SK-N-SH (cell line): ENCODE measurements around the gene TULP1. TPM values are rescaled to one million over a fixed set of nuclear protein-coding genes. Genes with fewer than 3 reads are reported as not detected.

ENCODE experiments used
- CTCF ChIA-PET: fragments of 300-600, 350-600 bp; formaldehyde crosslinking; extraction: SDS; loops from one replicate; lab custom pipeline; 2021; lab: Yijun Ruan, JAX
- POLR2A ChIA-PET: fragments of 350-600 bp; sonication (Branson Sonifier 250); formaldehyde crosslinking; extraction: SDS; loops from one replicate; lab custom pipeline; 2020; ENCODE audit warnings: antibody characterized with exemption, inconsistent platforms; lab: Yijun Ruan, JAX
- DNase-seq: peaks from one replicate; pipeline ENCODE4 v3.0.0; 2012
- H2AFZ ChIP-seq: fragments of 200-600 bp; sonication (generic); 2 replicates; pipeline ENCODE4 v1.8.1; 2016; ENCODE audit warnings: antibody characterized with exemption, mild to moderate bottlenecking, low read depth
- H3F3A ChIP-seq: fragments of 200-600 bp; sonication (generic); replicated peaks from 2 replicates; pipeline ENCODE3; 2016; ENCODE audit warnings: antibody characterized with exemption, mild to moderate bottlenecking; ENCODE audit not compliant: insufficient read depth
- H3K27ac ChIP-seq, 2 experiments: fragments of 200-500 bp in 1 of 2; fragments of 200-600 bp in 1 of 2; sonication (Bioruptor generic) in 1 of 2; sonication (generic), shearing (Covaris generic) in 1 of 2; 2 replicates each; pipeline versions ENCODE4 v1.5.1 to v1.6.1; 2014 to 2016; ENCODE audit warnings: low read depth in 2 of 2, inconsistent platforms in 1 of 2, low read length in 1 of 2, mild to moderate bottlenecking in 1 of 2, mixed read lengths in 1 of 2
- H3K27me3 ChIP-seq: fragments of 200-600 bp; sonication (generic), shearing (Covaris generic); 2 replicates; pipeline ENCODE4 v1.6.1; 2016; ENCODE audit warnings: mixed run types; ENCODE audit not compliant: insufficient read depth
- H3K36me3 ChIP-seq, 2 experiments: fragments of 200-500 bp in 1 of 2; fragments of 200-600 bp in 1 of 2; sonication (Bioruptor generic) in 1 of 2; sonication (generic) in 1 of 2; replicated peaks in 1 of 2; 2 replicates each; pipeline versions ENCODE3 to v1.5.1; 2014 to 2016; ENCODE audit warnings: low read length in 1 of 2, mild to moderate bottlenecking in 1 of 2; ENCODE audit not compliant: insufficient read depth in 2 of 2, control insufficient read depth in 1 of 2
- H3K4me1 ChIP-seq, 2 experiments: fragments of 200-500 bp in 1 of 2; fragments of 200-600 bp in 1 of 2; sonication (Bioruptor generic) in 1 of 2; sonication (generic), shearing (Covaris generic) in 1 of 2; 2 replicates each; pipeline versions ENCODE4 v1.5.1 to v1.6.1; 2014 to 2016; ENCODE audit warnings: low read depth in 1 of 2, low read length in 1 of 2, mixed run types in 1 of 2; ENCODE audit not compliant: insufficient read depth in 2 of 2, control insufficient read depth in 1 of 2
- H3K4me2 ChIP-seq: fragments of 200-600 bp; sonication (generic), shearing (Covaris generic); 2 replicates; pipeline ENCODE4 v1.6.1; 2017; ENCODE audit warnings: mixed run types
- H3K4me3 ChIP-seq, 2 experiments: fragments of 200-500 bp in 1 of 2; fragments of 200-600 bp in 1 of 2; sonication (Bioruptor generic) in 1 of 2; sonication (generic), shearing (Covaris generic) in 1 of 2; 2 replicates each; pipeline versions ENCODE4 v1.5.1 to v1.8.1; 2014 to 2016; ENCODE audit warnings: low read depth in 2 of 2, inconsistent platforms in 1 of 2, low read length in 1 of 2, mild to moderate bottlenecking in 1 of 2, mixed read lengths in 1 of 2, moderate library complexity in 1 of 2
- H3K79me2 ChIP-seq: fragments of 200-600 bp; sonication (generic); 2 replicates; pipeline ENCODE4 v1.8.1; 2017; ENCODE audit warnings: mild to moderate bottlenecking; ENCODE audit not compliant: insufficient read depth
- H3K9ac ChIP-seq: fragments of 200-600 bp; sonication (generic); 2 replicates; pipeline ENCODE4 v1.6.1; 2017; ENCODE audit warnings: mixed run types
- H3K9me2 ChIP-seq: fragments of 200-600 bp; sonication (generic); 2 replicates; pipeline ENCODE4 v1.6.1; 2017; ENCODE audit warnings: mixed run types
- H3K9me3 ChIP-seq: fragments of 200-600 bp; sonication (generic); 2 replicates; pipeline ENCODE4 v1.6.1; 2017; ENCODE audit warnings: mixed run types, mild to moderate bottlenecking, moderate library complexity
- H4K20me1 ChIP-seq: fragments of 200-600 bp; sonication (generic); 2 replicates; pipeline ENCODE4 v1.6.1; 2017; ENCODE audit warnings: mild to moderate bottlenecking, mixed run types; ENCODE audit not compliant: insufficient read depth
- EP300 ChIP-seq, 2 experiments: IDR thresholded peaks; 2 replicates each; pipeline versions ENCODE4 v1.4.0 to v1.6.1; 2012; ENCODE audit warnings: borderline replicate concordance in 1 of 2, low read depth in 1 of 2, low read length in 1 of 2
- FOSL2 ChIP-seq: IDR thresholded peaks from 2 replicates; pipeline ENCODE4 v1.4.0; 2012; ENCODE audit warnings: low read depth, mild to moderate bottlenecking, moderate library complexity, borderline replicate concordance
- FOXJ3 ChIP-seq: sonication (generic); formaldehyde crosslinking; IDR thresholded peaks from 2 replicates; pipeline ENCODE4 v1.5.1; 2020; ENCODE audit warnings: mild to moderate bottlenecking, missing genetic modification reagents
- FOXM1 ChIP-seq: IDR thresholded peaks from 2 replicates; pipeline ENCODE4 v1.4.0; 2012; ENCODE audit warnings: low read depth, mild to moderate bottlenecking
- MXI1 ChIP-seq: IDR thresholded peaks from 2 replicates; pipeline ENCODE4 v1.6.1; 2012; ENCODE audit warnings: mild to moderate bottlenecking, low read depth, low read length, improper control_type of control experiment
- NRF1 ChIP-seq: IDR thresholded peaks from 2 replicates; pipeline ENCODE4 v1.6.1; 2012; ENCODE audit warnings: low read depth, mild to moderate bottlenecking, low read length
- RCOR1 ChIP-seq: fragments of 150-350 bp; IDR thresholded peaks from 2 replicates; pipeline ENCODE4 v1.6.1; 2017; ENCODE audit warnings: antibody characterized with exemption, low read length
- RFX5 ChIP-seq: IDR thresholded peaks from 2 replicates; pipeline ENCODE4 v1.6.1; 2012; ENCODE audit warnings: mild to moderate bottlenecking, improper control_type of control experiment, low read length
- SIN3A ChIP-seq: IDR thresholded peaks from 2 replicates; pipeline ENCODE4 v1.6.1; 2012; ENCODE audit warnings: low read depth, mild to moderate bottlenecking, low read length, moderate library complexity, borderline replicate concordance
- SMC3 ChIP-seq: IDR thresholded peaks from 2 replicates; pipeline ENCODE4 v1.6.1; 2012; ENCODE audit warnings: low read depth, low read length, improper control_type of control experiment
- TAF1 ChIP-seq: IDR thresholded peaks from 2 replicates; pipeline ENCODE4 v1.6.1; 2012; ENCODE audit warnings: low read depth, mild to moderate bottlenecking, low read length, moderate library complexity, borderline replicate concordance
- YY1 ChIP-seq: IDR thresholded peaks from 2 replicates; pipeline ENCODE4 v1.4.0; 2012; ENCODE audit warnings: low read depth, mild to moderate bottlenecking
- WGBS: methylation state at CpG from one replicate; pipeline ENCODE4 v1.1.6; 2017; ENCODE audit warnings: low lambda C conversion rate; 5-methylcytosine and 5-hydroxymethylcytosine counted together
- polyA plus RNA-seq, 3 experiments: library from polyadenylated mRNA; depleted of rRNA; stranded (reverse); fragments of >200 nt; gene quantifications; 2 replicates each; pipeline ENCODE4 v1.2.3, GENCODE V29; 2012
- TF ChIP-seq, protein P1 (sequence below): IDR thresholded peaks from 2 replicates; pipeline ENCODE4 v1.4.0; 2012; ENCODE audit warnings: low read depth, borderline replicate concordance
- TF ChIP-seq, protein P2 (sequence below): IDR thresholded peaks from 2 replicates; pipeline ENCODE4 v1.4.0; 2012; ENCODE audit warnings: low read depth
- TF ChIP-seq, protein P3 (sequence below): fragments of 150-350 bp; IDR thresholded peaks from 2 replicates; pipeline ENCODE4 v1.6.1; 2016; ENCODE audit warnings: mild to moderate bottlenecking, low read depth, low read length
- TF ChIP-seq, protein P4 (sequence below): IDR thresholded peaks from 2 replicates; pipeline ENCODE4; 2012
- TF ChIP-seq, protein P5 (sequence below): fragments of 200-600 bp; sonication (generic); IDR thresholded peaks from 2 replicates; pipeline ENCODE4 v1.6.1; 2017; ENCODE audit warnings: antibody characterized with exemption, mild to moderate bottlenecking, moderate library complexity

TULP1 gene
- polyA plus RNA-seq, 1 of the 3 experiments (the other 2 are of a cell fraction) = not detected

DNA sequence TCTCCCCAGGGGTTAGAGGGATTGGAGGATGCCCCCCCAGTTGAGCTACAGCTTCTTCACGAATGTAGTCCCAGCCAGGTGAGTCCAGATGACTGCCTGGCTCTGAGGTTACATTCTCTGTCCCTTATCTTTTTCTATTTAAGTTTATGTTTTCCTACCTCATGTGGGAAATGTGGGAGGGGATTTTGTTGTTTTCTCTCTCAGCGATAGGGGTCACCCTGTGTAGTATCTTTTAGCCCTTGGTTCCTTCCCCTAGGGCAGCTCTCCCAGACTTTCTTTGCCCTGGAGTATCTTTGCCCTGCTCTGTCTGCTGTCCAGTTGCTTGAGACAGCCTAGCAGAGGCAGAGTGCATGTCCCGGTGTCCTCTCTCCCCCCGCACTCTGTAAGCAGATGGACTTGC is 54.8 kb downstream of the TULP1 start:
- peaks cover 0 to 10% of the 10 kb centered on the region in 2 experiments for H3K36me3 ChIP-seq
- DNase-seq = no peak
- no peaks in the 10 kb centered on the region for H3F3A ChIP-seq
- no peak overlapping the region for H3K4me2 ChIP-seq
- CTCF ChIA-PET = interaction anchor here (1.1 to 3.0 kb wide), 4 partner anchors 8 to 163 kb away, joined by 3 to 13 read pairs (median 7); partner anchors contain the start of gene PPARD
- H2AFZ ChIP-seq = no peak overlapping the region
- H3K4me1 ChIP-seq = peaks cover 0 to 7% of the 10 kb centered on the region in 2 experiments; a peak in 2 of 4 replicates
- H3K9me3 ChIP-seq = no peaks in the 10 kb centered on the region
- H3K9me2 ChIP-seq = no peaks in the 10 kb centered on the region
- 97% methylated on average over 4 of the region's 4 CpGs for WGBS
- no peaks in the 10 kb centered on the region for H3K27me3 ChIP-seq
- H3K4me3 ChIP-seq = no peak overlapping the region
- H3K79me2 ChIP-seq = peaks cover 4% of the 10 kb centered on the region; the same call in 1 of the 2 replicates
- no peak overlapping the region for H3K9ac ChIP-seq
- no peaks in the 10 kb centered on the region for H4K20me1 ChIP-seq
- H3K27ac ChIP-seq = no peak overlapping the region
- POLR2A ChIA-PET = interaction anchor here (1.1 kb wide), 1 partner anchor 279 kb away, joined by 6 read pairs; the partner anchor contains the start of gene ARMC12
- TF ChIP-seq, protein P1, sequence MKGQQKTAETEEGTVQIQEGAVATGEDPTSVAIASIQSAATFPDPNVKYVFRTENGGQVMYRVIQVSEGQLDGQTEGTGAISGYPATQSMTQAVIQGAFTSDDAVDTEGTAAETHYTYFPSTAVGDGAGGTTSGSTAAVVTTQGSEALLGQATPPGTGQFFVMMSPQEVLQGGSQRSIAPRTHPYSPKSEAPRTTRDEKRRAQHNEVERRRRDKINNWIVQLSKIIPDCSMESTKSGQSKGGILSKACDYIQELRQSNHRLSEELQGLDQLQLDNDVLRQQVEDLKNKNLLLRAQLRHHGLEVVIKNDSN = no peak
- TF ChIP-seq RFX5 = no peak
- TF ChIP-seq, protein P2, sequence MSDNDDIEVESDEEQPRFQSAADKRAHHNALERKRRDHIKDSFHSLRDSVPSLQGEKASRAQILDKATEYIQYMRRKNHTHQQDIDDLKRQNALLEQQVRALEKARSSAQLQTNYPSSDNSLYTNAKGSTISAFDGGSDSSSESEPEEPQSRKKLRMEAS = no peak
- TF ChIP-seq MXI1 = no peak
- TF ChIP-seq FOXJ3 (CRISPR knock-in tag) = no peak
- TF ChIP-seq NRF1 = no peak
- no peak for TF ChIP-seq FOXM1
- TF ChIP-seq, protein P3, sequence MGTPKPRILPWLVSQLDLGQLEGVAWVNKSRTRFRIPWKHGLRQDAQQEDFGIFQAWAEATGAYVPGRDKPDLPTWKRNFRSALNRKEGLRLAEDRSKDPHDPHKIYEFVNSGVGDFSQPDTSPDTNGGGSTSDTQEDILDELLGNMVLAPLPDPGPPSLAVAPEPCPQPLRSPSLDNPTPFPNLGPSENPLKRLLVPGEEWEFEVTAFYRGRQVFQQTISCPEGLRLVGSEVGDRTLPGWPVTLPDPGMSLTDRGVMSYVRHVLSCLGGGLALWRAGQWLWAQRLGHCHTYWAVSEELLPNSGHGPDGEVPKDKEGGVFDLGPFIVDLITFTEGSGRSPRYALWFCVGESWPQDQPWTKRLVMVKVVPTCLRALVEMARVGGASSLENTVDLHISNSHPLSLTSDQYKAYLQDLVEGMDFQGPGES = no peak
- no peak for TF ChIP-seq SMC3
- TF ChIP-seq, protein P4, sequence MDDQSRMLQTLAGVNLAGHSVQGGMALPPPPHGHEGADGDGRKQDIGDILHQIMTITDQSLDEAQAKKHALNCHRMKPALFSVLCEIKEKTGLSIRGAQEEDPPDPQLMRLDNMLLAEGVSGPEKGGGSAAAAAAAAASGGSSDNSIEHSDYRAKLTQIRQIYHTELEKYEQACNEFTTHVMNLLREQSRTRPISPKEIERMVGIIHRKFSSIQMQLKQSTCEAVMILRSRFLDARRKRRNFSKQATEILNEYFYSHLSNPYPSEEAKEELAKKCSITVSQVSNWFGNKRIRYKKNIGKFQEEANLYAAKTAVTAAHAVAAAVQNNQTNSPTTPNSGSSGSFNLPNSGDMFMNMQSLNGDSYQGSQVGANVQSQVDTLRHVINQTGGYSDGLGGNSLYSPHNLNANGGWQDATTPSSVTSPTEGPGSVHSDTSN = no peak
- no peak for TF ChIP-seq EP300 (IDR thresholded peaks at IDR 0.05; ENCODE audit: borderline replicate concordance in 1 of 2, low read depth in 1 of 2, low read length in 1 of 2)
- TF ChIP-seq, protein P5, sequence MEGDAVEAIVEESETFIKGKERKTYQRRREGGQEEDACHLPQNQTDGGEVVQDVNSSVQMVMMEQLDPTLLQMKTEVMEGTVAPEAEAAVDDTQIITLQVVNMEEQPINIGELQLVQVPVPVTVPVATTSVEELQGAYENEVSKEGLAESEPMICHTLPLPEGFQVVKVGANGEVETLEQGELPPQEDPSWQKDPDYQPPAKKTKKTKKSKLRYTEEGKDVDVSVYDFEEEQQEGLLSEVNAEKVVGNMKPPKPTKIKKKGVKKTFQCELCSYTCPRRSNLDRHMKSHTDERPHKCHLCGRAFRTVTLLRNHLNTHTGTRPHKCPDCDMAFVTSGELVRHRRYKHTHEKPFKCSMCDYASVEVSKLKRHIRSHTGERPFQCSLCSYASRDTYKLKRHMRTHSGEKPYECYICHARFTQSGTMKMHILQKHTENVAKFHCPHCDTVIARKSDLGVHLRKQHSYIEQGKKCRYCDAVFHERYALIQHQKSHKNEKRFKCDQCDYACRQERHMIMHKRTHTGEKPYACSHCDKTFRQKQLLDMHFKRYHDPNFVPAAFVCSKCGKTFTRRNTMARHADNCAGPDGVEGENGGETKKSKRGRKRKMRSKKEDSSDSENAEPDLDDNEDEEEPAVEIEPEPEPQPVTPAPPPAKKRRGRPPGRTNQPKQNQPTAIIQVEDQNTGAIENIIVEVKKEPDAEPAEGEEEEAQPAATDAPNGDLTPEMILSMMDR = no peak
- TF ChIP-seq YY1 = no peak
- no peak for TF ChIP-seq SIN3A
- TF ChIP-seq TAF1 = no peak
- TF ChIP-seq RCOR1 = no peak
- TF ChIP-seq FOSL2 = no peak
- TF ChIP-seq, all 33 proteins: peak for 0
